ENCODE measurements around the gene RRAS2. TPM values are rescaled to one million over a fixed set of nuclear protein-coding genes. Genes with fewer than 3 reads are reported as not detected.
A peak's percentile ranks its signal among the peaks of the same experiment; 100 is the strongest.

Gene RRAS2
- total and polyA plus RNA-seq, 2 donors (not counting 3 experiments of a cell fraction or from before 2014, with no cell fraction given): 30.1 to 80.5 TPM

DNA sequence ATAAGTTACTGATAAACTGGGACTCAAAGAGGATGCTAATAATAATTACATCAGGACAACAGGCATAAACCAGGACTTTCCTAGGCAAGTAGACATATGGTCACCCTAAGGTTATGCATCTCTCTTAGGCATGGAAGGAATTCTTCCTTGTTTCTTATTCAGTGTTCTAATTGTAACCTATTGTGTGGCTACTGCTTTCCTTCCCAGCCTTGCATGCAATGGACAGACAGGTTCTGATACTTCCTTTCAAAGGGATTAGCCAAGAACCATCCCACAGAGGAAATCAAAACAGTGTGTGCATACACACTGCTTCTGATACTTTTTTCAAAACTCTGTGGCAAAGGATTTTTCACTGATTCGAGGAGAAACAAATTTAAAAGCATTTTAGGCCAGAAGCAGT, 48.3 kb downstream of the RRAS2 start:
- ChIA-PET POLR2A (no interaction called here), CTCF (interaction anchor here (3.1 to 3.5 kb wide), 3 partner anchors 10 to 145 kb away, joined by 13 to 35 read pairs (median 19); no protein-coding TSS in a partner anchor)
- no peak overlapping the region for H3K4me2 ChIP-seq (ENCODE audit: insufficient read depth, low read length)
- dilution Hi-C loops (cut with MboI; ENCODE audit: extremely low pct_ligation_motif_present, low sequenced_read_pairs) (no loop called here), intact Hi-C loops (cut with micrococcal nuclease) (loop anchor here (2.0 kb wide), 1 partner anchor 48 kb away; the partner anchor contains the start of gene RRAS2)
- BruUV-seq (replicated peaks): no TSS peak
- H2AFZ ChIP-seq (ENCODE audit: low read depth, low read length): no peak overlapping the region
- H3K79me2 ChIP-seq (ENCODE audit: control insufficient read depth, insufficient read depth, low read length): peaks cover 91% of the 10 kb centered on the region
- H3K27me3 ChIP-seq (ENCODE audit: control insufficient read depth in 2 of 2, insufficient read depth in 2 of 2, low read length in 2 of 2): no peaks in the 10 kb centered on the region
- H3K9me1 ChIP-seq (replicated peaks; ENCODE audit: control insufficient read depth, extremely low read depth, insufficient read depth, low read length): no peaks in the 10 kb centered on the region
- H3K4me1 ChIP-seq (ENCODE audit: control insufficient read depth, extremely low read depth, insufficient read depth, low read length): peaks cover 4% of the 10 kb centered on the region
- no peaks in the 10 kb centered on the region for H3K9me3 ChIP-seq (replicated peaks; ENCODE audit: control insufficient read depth, insufficient read depth, low read length)
- no peak overlapping the region for H3K4me3 ChIP-seq (replicated peaks in 1 of 3; ENCODE audit: insufficient read depth in 1 of 3, low read depth in 1 of 3, low read length in 3 of 3)
- peaks cover 3% of the 10 kb centered on the region for H4K20me1 ChIP-seq (replicated peaks; ENCODE audit: control insufficient read depth, extremely low read depth, insufficient read depth, low read length)
- FAIRE-seq (peak; percentile 37), DNase-seq (ENCODE audit: low read depth, low spot score) (peak; percentile 65)
- no peak overlapping the region for H3K27ac ChIP-seq (ENCODE audit: insufficient read depth, low read depth, low read length)
- no peak overlapping the region for H3K9ac ChIP-seq (replicated peaks; ENCODE audit: extremely low read depth, insufficient read depth, low read length)
- H3K36me3 ChIP-seq (ENCODE audit: control insufficient read depth in 2 of 2, extremely low read depth in 1 of 2, insufficient read depth in 2 of 2, low read length in 2 of 2): no peaks in the 10 kb centered on the region
- no peak for TF ChIP-seq GATA2 (IDR thresholded peaks at IDR 0.05; ENCODE audit: insufficient read depth, insufficient read length, low read depth, low read length)
- no peak for TF ChIP-seq EZH2 (IDR thresholded peaks at IDR 0.05; ENCODE audit: borderline replicate concordance, low read depth, low read length, severe bottlenecking)
- TF ChIP-seq POLR2AphosphoS5 (IDR thresholded peaks at IDR 0.05; ENCODE audit: insufficient read depth, low read depth, low read length): no peak
- no peak for TF ChIP-seq POLR2A (IDR thresholded peaks at IDR 0.05; ENCODE audit: low read depth, low read length)
- TF ChIP-seq, protein P1, sequence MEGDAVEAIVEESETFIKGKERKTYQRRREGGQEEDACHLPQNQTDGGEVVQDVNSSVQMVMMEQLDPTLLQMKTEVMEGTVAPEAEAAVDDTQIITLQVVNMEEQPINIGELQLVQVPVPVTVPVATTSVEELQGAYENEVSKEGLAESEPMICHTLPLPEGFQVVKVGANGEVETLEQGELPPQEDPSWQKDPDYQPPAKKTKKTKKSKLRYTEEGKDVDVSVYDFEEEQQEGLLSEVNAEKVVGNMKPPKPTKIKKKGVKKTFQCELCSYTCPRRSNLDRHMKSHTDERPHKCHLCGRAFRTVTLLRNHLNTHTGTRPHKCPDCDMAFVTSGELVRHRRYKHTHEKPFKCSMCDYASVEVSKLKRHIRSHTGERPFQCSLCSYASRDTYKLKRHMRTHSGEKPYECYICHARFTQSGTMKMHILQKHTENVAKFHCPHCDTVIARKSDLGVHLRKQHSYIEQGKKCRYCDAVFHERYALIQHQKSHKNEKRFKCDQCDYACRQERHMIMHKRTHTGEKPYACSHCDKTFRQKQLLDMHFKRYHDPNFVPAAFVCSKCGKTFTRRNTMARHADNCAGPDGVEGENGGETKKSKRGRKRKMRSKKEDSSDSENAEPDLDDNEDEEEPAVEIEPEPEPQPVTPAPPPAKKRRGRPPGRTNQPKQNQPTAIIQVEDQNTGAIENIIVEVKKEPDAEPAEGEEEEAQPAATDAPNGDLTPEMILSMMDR (IDR thresholded peaks at IDR 0.05; ENCODE audit: extremely low read depth in 1 of 2, insufficient read depth in 1 of 2, low read depth in 1 of 2, low read length in 2 of 2): no peak

Data from endothelial cell of umbilical vein (primary cell).